ENCODE results near the gene TBKBP1. TPM values are rescaled to one million over a fixed set of nuclear protein-coding genes. Genes with fewer than 3 reads are reported as not detected.

Gene TBKBP1
- total and polyA plus RNA-seq, 4 experiments from 2014 or later = 0.49 to 7.4 (median 3.7) TPM

DNA sequence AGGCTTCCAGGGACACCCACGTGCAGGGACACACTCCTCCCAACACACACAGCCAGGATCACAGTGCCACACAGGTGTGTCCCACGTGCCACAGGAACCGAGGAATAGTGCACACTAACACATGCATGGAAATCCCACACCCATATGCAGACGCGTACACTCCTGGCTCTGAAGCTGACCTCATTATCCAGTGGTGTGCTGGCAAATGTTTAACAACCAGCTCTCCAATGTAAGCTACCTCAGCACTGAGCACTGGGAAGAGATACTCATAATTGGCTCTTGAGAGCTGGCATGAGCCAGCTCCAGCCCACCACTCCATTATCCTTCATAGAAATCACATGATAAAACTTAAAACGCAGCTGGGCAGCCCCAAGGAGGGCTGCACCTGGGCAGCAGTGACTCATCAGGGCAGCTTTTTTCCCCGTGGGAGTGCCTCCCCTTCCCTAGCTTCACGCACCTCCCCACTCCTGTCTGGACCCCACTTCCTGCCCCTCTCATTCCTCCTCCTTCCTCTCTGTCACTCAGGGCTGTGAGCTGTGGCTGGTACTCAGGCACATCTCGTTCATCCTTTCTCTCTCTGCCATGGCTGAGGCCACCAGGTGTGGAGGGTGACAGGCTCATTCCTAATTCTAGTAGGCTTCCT, 24.1 kb downstream of the TBKBP1 start:
- Histone ChIP-seq H3K36me3 (ENCODE audit: insufficient read depth, low read length) (no peaks in the 10 kb centered on the region), H3K9me3 (ENCODE audit: control insufficient read depth in 1 of 2, low read length in 2 of 2) (no peaks in the 10 kb centered on the region), H3K27ac (ENCODE audit: low read depth, low read length) (no peak overlapping the region), H3K4me1 (ENCODE audit: insufficient read depth, low read length) (peaks cover 77% of the 10 kb centered on the region), H3K4me3 (ENCODE audit: low read length in 2 of 2) (no peak overlapping the region), H3K27me3 (ENCODE audit: insufficient read depth, low read length) (no peaks in the 10 kb centered on the region)
- Mint-ChIP-seq H3K27me3 (no peaks in the 10 kb centered on the region), H3K36me3 (no peaks in the 10 kb centered on the region), H3K9me3 (no peaks in the 10 kb centered on the region), H3K27ac (peak overlapping the region in 6 of 7 donors; percentile 5 to 86 (median 68)), H3K4me1 (peaks cover 53 to 91% (median 78%) of the 10 kb centered on the region in 4 donors), H3K4me3 (peak overlapping the region in 6 of 8 donors; percentile 17 to 75 (median 52))
- intact Hi-C loops (cut with micrococcal nuclease) = loop anchor here (1.0 kb wide), 1 partner anchor 19 kb away; no protein-coding TSS in a partner anchor
- CTCF ChIA-PET (ENCODE audit: partially characterized antibody) = interaction anchor here (0.7 to 8.2 kb wide), 10 partner anchors 10 to 55 kb away, joined by 3 to 118 read pairs (median 6); partner anchors contain the start of gene TBX21
- DNase-seq = peak in 1 of 5 donors; percentile 56
- POLR2A ChIA-PET (ENCODE audit: partially characterized antibody) = interaction anchor here (0.8 to 2.8 kb wide), 13 partner anchors 9 to 69 kb away, joined by 3 to 44 read pairs (median 8); partner anchors contain the start of genes KPNB1, TBKBP1 and TBX21

GRCh38 chr17:47718634-47719405, 24.9 kb downstream of the TBKBP1 start:
- no peak overlapping the region for H3K27ac ChIP-seq (ENCODE audit: low read depth, low read length)
- ChIA-PET POLR2A (ENCODE audit: partially characterized antibody) (interaction anchor here (0.8 to 2.8 kb wide), 13 partner anchors 8 to 69 kb away, joined by 3 to 44 read pairs (median 8); partner anchors contain the start of genes KPNB1, TBKBP1 and TBX21), CTCF (ENCODE audit: partially characterized antibody) (interaction anchor here (0.7 to 8.2 kb wide), 10 partner anchors 11 to 56 kb away, joined by 3 to 118 read pairs (median 6); partner anchors contain the start of gene TBX21)
- no peaks in the 10 kb centered on the region for H3K36me3 ChIP-seq (ENCODE audit: insufficient read depth, low read length)
- H3K4me1 ChIP-seq (ENCODE audit: insufficient read depth, low read length) = peaks cover 75% of the 10 kb centered on the region
- H3K9me3 Mint-ChIP-seq = no peaks in the 10 kb centered on the region
- H3K4me3 ChIP-seq (ENCODE audit: low read length in 2 of 2) = no peak overlapping the region
- no peaks in the 10 kb centered on the region for H3K9me3 ChIP-seq (ENCODE audit: control insufficient read depth in 1 of 2, low read length in 2 of 2)
- H3K36me3 Mint-ChIP-seq = no peaks in the 10 kb centered on the region
- intact Hi-C loops (cut with micrococcal nuclease) = loop anchor here (1.0 kb wide), 1 partner anchor 14 kb away; no protein-coding TSS in a partner anchor
- peak overlapping the region; percentile 37 to 86 (median 74) for H3K27ac Mint-ChIP-seq
- H3K4me3 Mint-ChIP-seq = peak overlapping the region in 7 of 8 donors; percentile 19 to 75 (median 58)
- H3K4me1 Mint-ChIP-seq = peaks cover 53 to 87% (median 74%) of the 10 kb centered on the region in 4 donors
- no peaks in the 10 kb centered on the region for H3K27me3 ChIP-seq (ENCODE audit: insufficient read depth, low read length)
- peak in 1 of 5 donors; percentile 30 for DNase-seq
- H3K27me3 Mint-ChIP-seq = no peaks in the 10 kb centered on the region

DNA sequence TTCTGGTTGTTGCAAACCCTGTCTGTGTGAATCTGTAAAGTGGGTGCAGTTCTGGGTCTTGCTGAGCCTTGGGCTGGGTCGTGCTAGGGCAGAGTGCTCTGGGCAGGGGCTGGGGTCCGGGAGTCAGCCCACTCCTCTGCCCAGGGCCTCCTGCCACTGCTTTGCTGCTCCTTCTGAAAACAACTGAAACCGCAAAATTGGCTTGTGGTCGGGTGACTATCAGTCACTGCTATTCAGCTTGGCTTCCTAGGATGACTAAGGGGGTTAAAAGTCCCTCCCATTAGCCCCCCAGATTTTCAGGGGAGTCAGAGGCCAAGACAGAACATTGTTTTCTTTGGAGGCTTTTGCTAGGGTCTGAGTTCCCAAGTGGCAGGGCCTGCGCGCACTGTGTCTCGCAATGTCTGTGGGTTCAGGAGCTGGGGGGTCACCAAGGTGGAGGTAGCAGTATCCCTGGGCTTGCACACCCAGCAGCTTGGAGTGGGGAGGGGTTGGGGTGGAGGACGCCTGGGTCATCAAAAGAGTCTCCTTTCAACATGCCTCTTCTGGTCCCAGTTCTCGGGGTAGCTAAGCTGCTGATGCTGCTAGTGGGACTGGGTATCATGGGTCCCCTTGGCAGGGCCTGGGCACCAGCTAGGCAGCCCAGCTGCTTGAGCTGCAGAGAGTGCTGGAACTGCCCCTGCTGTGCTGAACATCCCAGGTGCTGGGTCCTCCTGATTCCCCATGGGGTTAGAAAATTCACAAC, 25.6 kb downstream of the TBKBP1 start:
- H3K4me1 Mint-ChIP-seq = peaks cover 47 to 79% (median 68%) of the 10 kb centered on the region in 4 donors
- Histone ChIP-seq H3K4me1 (ENCODE audit: insufficient read depth, low read length) (peaks cover 67% of the 10 kb centered on the region), H3K27ac (ENCODE audit: low read depth, low read length) (no peak overlapping the region), H3K4me3 (ENCODE audit: low read length in 2 of 2) (no peak overlapping the region), H3K9me3 (ENCODE audit: control insufficient read depth in 1 of 2, low read length in 2 of 2) (no peaks in the 10 kb centered on the region), H3K36me3 (ENCODE audit: insufficient read depth, low read length) (no peaks in the 10 kb centered on the region), H3K27me3 (ENCODE audit: insufficient read depth, low read length) (no peaks in the 10 kb centered on the region)
- H3K27me3 Mint-ChIP-seq = no peaks in the 10 kb centered on the region
- peak in 1 of 5 donors; percentile 79 for DNase-seq
- H3K36me3 Mint-ChIP-seq = no peaks in the 10 kb centered on the region
- ChIA-PET POLR2A (ENCODE audit: partially characterized antibody) (interaction anchor here (0.9 to 2.8 kb wide), 10 partner anchors 7 to 70 kb away, joined by 3 to 44 read pairs (median 8); partner anchors contain the start of genes KPNB1, TBKBP1 and TBX21), CTCF (ENCODE audit: partially characterized antibody) (interaction anchor here (0.6 to 8.2 kb wide), 7 partner anchors 11 to 1097 kb away, joined by 3 to 118 read pairs (median 7); partner anchors contain the start of gene TBX21)
- peak overlapping the region in 7 of 8 donors; percentile 19 to 75 (median 57) for H3K4me3 Mint-ChIP-seq
- H3K27ac Mint-ChIP-seq = peak overlapping the region in 6 of 7 donors; percentile 37 to 86 (median 74)
- H3K9me3 Mint-ChIP-seq = no peaks in the 10 kb centered on the region
- intact Hi-C loops (cut with micrococcal nuclease) = loop anchor here (1.0 kb wide), 1 partner anchor 14 kb away; no protein-coding TSS in a partner anchor

DNA sequence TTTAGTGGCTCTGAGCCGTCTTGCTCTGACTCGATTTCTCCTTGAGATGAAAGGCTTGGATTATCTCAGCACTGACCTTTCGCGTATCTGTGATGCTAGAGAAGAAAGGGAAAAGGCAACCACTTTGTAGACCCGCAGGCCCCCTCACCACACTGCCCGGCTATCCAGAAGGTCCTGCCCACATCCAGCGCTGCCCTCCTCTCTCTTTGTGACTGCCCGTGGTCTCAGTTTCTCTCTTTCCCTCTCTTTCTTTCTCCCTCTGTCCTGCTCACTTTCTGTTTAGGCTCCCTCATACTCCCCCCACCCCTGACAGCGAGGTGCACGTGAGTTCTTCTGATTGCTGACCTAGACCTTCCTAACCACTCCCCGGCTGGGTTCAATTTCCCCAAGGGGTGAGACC, 26.2 kb downstream of the TBKBP1 start:
- ChIA-PET POLR2A (ENCODE audit: partially characterized antibody) (interaction anchor here (2.5 to 2.8 kb wide), 6 partner anchors 12 to 71 kb away, joined by 7 to 44 read pairs (median 12); partner anchors contain the start of genes KPNB1, TBKBP1 and TBX21), CTCF (ENCODE audit: partially characterized antibody) (interaction anchor here (0.6 to 8.2 kb wide), 5 partner anchors 10 to 1096 kb away, joined by 3 to 118 read pairs (median 14); partner anchors contain the start of gene TBX21)
- Histone ChIP-seq H3K4me3 (ENCODE audit: low read length in 2 of 2) (no peak overlapping the region), H3K4me1 (ENCODE audit: insufficient read depth, low read length) (peaks cover 61% of the 10 kb centered on the region), H3K27ac (ENCODE audit: low read depth, low read length) (no peak overlapping the region), H3K9me3 (ENCODE audit: control insufficient read depth in 1 of 2, low read length in 2 of 2) (no peaks in the 10 kb centered on the region), H3K36me3 (ENCODE audit: insufficient read depth, low read length) (no peaks in the 10 kb centered on the region), H3K27me3 (ENCODE audit: insufficient read depth, low read length) (no peaks in the 10 kb centered on the region)
- H3K27ac Mint-ChIP-seq = peak overlapping the region; percentile 20 to 86 (median 66)
- intact Hi-C loops (cut with micrococcal nuclease) = no loop called here
- H3K27me3 Mint-ChIP-seq = no peaks in the 10 kb centered on the region
- peak overlapping the region in 6 of 8 donors; percentile 19 to 82 (median 54) for H3K4me3 Mint-ChIP-seq
- H3K9me3 Mint-ChIP-seq = no peaks in the 10 kb centered on the region
- H3K36me3 Mint-ChIP-seq = no peaks in the 10 kb centered on the region
- DNase-seq = peak in 1 of 5 donors; percentile 2
- H3K4me1 Mint-ChIP-seq = peaks cover 44 to 78% (median 63%) of the 10 kb centered on the region in 4 donors

GRCh38 chr17:47720754-47721533, 27.0 kb downstream of the TBKBP1 start:
- H3K9me3 Mint-ChIP-seq = no peaks in the 10 kb centered on the region
- peak overlapping the region in 4 of 7 donors; percentile 42 to 86 (median 74) for H3K27ac Mint-ChIP-seq
- no peaks in the 10 kb centered on the region for H3K9me3 ChIP-seq (ENCODE audit: control insufficient read depth in 1 of 2, low read length in 2 of 2)
- H3K27me3 ChIP-seq (ENCODE audit: insufficient read depth, low read length) = no peaks in the 10 kb centered on the region
- no peak overlapping the region for H3K27ac ChIP-seq (ENCODE audit: low read depth, low read length)
- H3K4me1 Mint-ChIP-seq = peaks cover 41 to 74% (median 58%) of the 10 kb centered on the region in 4 donors
- no peaks in the 10 kb centered on the region for H3K36me3 ChIP-seq (ENCODE audit: insufficient read depth, low read length)
- peak overlapping the region; percentile 35 to 82 (median 65) for H3K4me3 Mint-ChIP-seq
- H3K27me3 Mint-ChIP-seq = no peaks in the 10 kb centered on the region
- peaks cover 56% of the 10 kb centered on the region for H3K4me1 ChIP-seq (ENCODE audit: insufficient read depth, low read length)
- ChIA-PET CTCF (ENCODE audit: partially characterized antibody) (interaction anchor here (1.5 to 2.4 kb wide), 2 partner anchors 21 to 23 kb away, joined by 5 to 10 read pairs; no protein-coding TSS in a partner anchor), POLR2A (ENCODE audit: partially characterized antibody) (interaction anchor here (0.7 to 3.0 kb wide), 5 partner anchors 11 to 21 kb away, joined by 3 to 22 read pairs (median 4); partner anchors contain the start of gene TBX21)
- H3K36me3 Mint-ChIP-seq = no peaks in the 10 kb centered on the region
- peak; percentile 44 to 94 (median 51) for DNase-seq
- intact Hi-C loops (cut with micrococcal nuclease) = loop anchor here (1.0 kb wide), 2 partner anchors 12 to 22 kb away; partner anchors contain the start of gene TBX21
- peak overlapping the region in 1 of 2 donors; percentile 15 for H3K4me3 ChIP-seq (ENCODE audit: low read length in 2 of 2)
